HEK293T (cell line): ENCODE results near the gene BCORL1.

Experiments used
- CTCF ChIA-PET: fragments of 350-600 bp; formaldehyde crosslinking; extraction: SDS; loops from one replicate; lab custom pipeline; 2021; ENCODE audit warnings: antibody characterized with exemption, inconsistent platforms; lab: Yijun Ruan, JAX
- POLR2A ChIA-PET: fragments of 350-600 bp; formaldehyde crosslinking; extraction: SDS; loops from one replicate; lab custom pipeline; 2020; ENCODE audit warnings: antibody characterized with exemption, inconsistent platforms; lab: Yijun Ruan, JAX
- DNase-seq: peaks from one replicate; pipeline ENCODE4 v3.0.0; 2012; ENCODE audit warnings: mixed read lengths; ENCODE audit errors: extremely low spot score
- ARNT ChIP-seq: fragments of 450-650 bp; IDR thresholded peaks from 2 replicates; pipeline ENCODE4 v1.6.1; 2017; ENCODE audit warnings: mild to moderate bottlenecking
- BHLHE40 ChIP-seq: fragments of 450-650 bp; IDR thresholded peaks from 2 replicates; pipeline ENCODE4 v1.6.1; 2016; ENCODE audit warnings: mild to moderate bottlenecking, moderate library complexity, borderline replicate concordance
- CTBP1 ChIP-seq: fragments of 450-650 bp; IDR thresholded peaks from 2 replicates; pipeline ENCODE4 v1.6.1; 2016; ENCODE audit warnings: borderline replicate concordance
- ELF4 ChIP-seq: fragments of 450-650 bp; IDR thresholded peaks from 2 replicates; pipeline ENCODE4 v1.6.1; 2017; ENCODE audit warnings: antibody characterized with exemption
- FOXA1 ChIP-seq: fragments of 450-650 bp; IDR thresholded peaks from 2 replicates; pipeline ENCODE4 v1.6.1; 2016; ENCODE audit warnings: mild to moderate bottlenecking
- FOXK2 ChIP-seq: fragments of 450-650 bp; IDR thresholded peaks from 2 replicates; pipeline ENCODE4 v1.6.1; 2016; ENCODE audit warnings: mild to moderate bottlenecking
- FOXM1 ChIP-seq: fragments of 450-650 bp; IDR thresholded peaks from 2 replicates; pipeline ENCODE4 v1.6.1; 2017; ENCODE audit warnings: mild to moderate bottlenecking, borderline replicate concordance
- HDGF ChIP-seq: fragments of 450-650 bp; IDR thresholded peaks from 2 replicates; pipeline ENCODE4 v1.6.1; 2017; ENCODE audit warnings: antibody characterized with exemption, borderline replicate concordance
- L3MBTL2 ChIP-seq: fragments of 450-650 bp; conservative IDR thresholded peaks from 2 replicates; pipeline ENCODE4 v1.6.1; 2016; ENCODE audit warnings: mild to moderate bottlenecking
- LEF1 ChIP-seq: fragments of 450-650 bp; IDR thresholded peaks from 2 replicates; pipeline ENCODE4 v1.6.1; 2017; ENCODE audit warnings: mild to moderate bottlenecking, borderline replicate concordance
- NFRKB ChIP-seq: fragments of 450-650 bp; IDR thresholded peaks from 2 replicates; pipeline ENCODE4 v1.6.1; 2016; ENCODE audit warnings: mild to moderate bottlenecking, moderate library complexity
- SP1 ChIP-seq: fragments of 450-650 bp; IDR thresholded peaks from 2 replicates; pipeline ENCODE4 v1.6.1; 2017
- SUZ12 ChIP-seq: fragments of 450-650 bp; IDR thresholded peaks from 2 replicates; pipeline ENCODE4 v1.6.1; 2016; ENCODE audit warnings: mild to moderate bottlenecking
- TARDBP ChIP-seq: fragments of 450-650 bp; IDR thresholded peaks from 2 replicates; pipeline ENCODE4 v1.6.1; 2016
- ZNF384 ChIP-seq: fragments of 450-650 bp; IDR thresholded peaks from 2 replicates; pipeline ENCODE4 v1.6.1; 2016
- TF ChIP-seq, protein P1 (sequence below): fragments of 450-650 bp; IDR thresholded peaks from 2 replicates; pipeline ENCODE4 v1.6.1; 2016

Gene BCORL1

DNA sequence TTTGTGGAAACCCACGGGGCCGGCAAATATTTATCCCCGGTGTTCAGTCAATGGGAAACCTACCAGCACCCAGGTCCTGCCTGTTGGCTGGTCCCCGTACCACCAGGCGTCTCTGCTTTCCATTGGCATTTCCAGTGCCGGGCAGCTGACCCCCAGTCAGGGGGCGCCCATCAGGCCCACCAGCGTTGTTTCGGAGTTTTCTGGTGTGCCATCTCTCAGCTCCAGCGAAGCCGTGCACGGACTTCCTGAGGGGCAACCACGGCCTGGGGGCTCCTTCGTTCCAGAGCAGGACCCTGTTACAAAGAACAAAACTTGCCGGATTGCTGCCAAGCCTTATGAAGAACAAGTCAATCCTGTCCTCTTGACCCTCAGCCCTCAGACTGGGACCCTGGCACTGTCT lies 32.7 kb downstream of the BCORL1 start:
- CTCF ChIA-PET = interaction anchor here (0.5 kb wide), 1 partner anchor 14 kb away, joined by 6 read pairs; no protein-coding TSS in a partner anchor

DNA sequence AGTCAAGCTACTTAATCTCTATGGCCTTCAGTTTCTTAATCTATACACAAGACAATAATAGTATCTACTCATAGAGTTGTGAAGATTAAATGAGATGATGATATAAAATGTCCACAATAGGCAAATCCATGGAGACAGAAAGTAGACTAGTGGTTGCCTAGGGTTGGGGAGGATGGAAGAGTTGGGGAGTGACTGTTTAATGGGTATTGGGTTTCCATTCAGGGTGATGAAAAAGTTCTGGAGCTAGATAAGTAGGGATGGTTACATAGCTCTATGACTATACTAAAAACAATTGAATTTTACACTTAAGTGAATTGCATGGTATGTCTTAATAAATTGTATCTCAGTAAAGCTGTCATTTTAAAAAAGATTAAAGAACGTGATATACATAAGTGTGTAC lies 35.7 kb downstream of the BCORL1 start:
- POLR2A ChIA-PET = no interaction called here
- CTCF ChIA-PET = interaction anchor here (0.6 to 2.3 kb wide), 4 partner anchors 10 to 1050 kb away, joined by 3 to 6 read pairs (median 4); no protein-coding TSS in a partner anchor
- DNase-seq = no peak
- TF ChIP-seq BHLHE40 (no peak), FOXA1 (no peak), HDGF (no peak), L3MBTL2 (no peak), ARNT (no peak), ZNF384 (no peak), CTBP1 (no peak), SP1 (no peak), NFRKB (no peak), TARDBP (no peak), FOXM1 (no peak)
- TF ChIP-seq, protein P1, sequence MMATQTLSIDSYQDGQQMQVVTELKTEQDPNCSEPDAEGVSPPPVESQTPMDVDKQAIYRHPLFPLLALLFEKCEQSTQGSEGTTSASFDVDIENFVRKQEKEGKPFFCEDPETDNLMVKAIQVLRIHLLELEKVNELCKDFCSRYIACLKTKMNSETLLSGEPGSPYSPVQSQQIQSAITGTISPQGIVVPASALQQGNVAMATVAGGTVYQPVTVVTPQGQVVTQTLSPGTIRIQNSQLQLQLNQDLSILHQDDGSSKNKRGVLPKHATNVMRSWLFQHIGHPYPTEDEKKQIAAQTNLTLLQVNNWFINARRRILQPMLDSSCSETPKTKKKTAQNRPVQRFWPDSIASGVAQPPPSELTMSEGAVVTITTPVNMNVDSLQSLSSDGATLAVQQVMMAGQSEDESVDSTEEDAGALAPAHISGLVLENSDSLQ = no peak

More for the DNA sequence above, 32.7 kb downstream of the BCORL1 start:
- no peak for DNase-seq
- POLR2A ChIA-PET = no interaction called here
- TF ChIP-seq LEF1 (no peak), NFRKB (no peak), TARDBP (no peak), FOXM1 (no peak), SP1 (no peak), ARNT (no peak), ELF4 (no peak), FOXK2 (no peak), ZNF384 (no peak), BHLHE40 (no peak), FOXA1 (no peak), L3MBTL2 (no peak)
- TF ChIP-seq, protein P1 = no peak

DNA sequence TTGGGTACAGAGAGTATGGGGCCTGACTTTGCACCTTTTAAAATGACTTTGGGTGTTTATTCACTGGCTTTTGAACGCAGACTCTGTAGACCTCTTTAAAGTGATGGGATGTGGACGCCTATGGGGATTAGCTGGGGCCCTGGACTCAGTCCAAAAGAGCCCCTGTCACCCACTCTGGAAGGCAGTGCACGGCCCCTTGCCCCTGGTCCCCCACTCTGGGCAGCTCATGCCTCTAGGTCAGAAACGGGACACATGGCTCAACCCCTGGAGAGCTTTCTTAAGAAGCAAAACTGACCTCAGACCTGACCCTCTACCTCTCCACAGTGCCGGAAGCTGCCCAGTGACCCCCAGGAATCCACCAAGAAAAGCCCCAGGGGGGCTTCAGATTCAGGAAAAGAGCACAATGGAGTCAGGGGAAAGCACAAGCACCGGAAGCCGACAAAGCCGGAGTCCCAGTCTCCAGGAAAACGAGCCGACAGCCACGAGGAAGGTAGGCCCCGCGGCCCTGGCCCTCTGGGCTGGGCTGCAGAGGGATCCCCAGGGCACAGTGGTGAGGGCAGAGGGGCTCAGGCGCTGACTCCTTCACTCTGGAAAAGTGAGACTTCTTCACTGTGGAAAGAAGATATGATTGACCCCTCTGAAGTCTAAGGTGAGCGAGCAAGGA lies 38.4 kb downstream of the BCORL1 start:
- no peak for TF ChIP-seq BHLHE40
- TF ChIP-seq ARNT = no peak
- TF ChIP-seq LEF1 = no peak
- TF ChIP-seq ELF4 = no peak
- TF ChIP-seq L3MBTL2 = no peak
- TF ChIP-seq CTBP1 = no peak
- TF ChIP-seq, protein P1 = no peak
- no peak for TF ChIP-seq FOXA1
- TF ChIP-seq TARDBP = no peak
- no peak for TF ChIP-seq SUZ12
- TF ChIP-seq HDGF = no peak
- TF ChIP-seq NFRKB = no peak
- TF ChIP-seq ZNF384 = no peak
- no peak for TF ChIP-seq SP1
- TF ChIP-seq FOXM1 = no peak
- no peak for TF ChIP-seq FOXK2
- no peak for DNase-seq
- POLR2A ChIA-PET = no interaction called here
- CTCF ChIA-PET = no interaction called here

DNA sequence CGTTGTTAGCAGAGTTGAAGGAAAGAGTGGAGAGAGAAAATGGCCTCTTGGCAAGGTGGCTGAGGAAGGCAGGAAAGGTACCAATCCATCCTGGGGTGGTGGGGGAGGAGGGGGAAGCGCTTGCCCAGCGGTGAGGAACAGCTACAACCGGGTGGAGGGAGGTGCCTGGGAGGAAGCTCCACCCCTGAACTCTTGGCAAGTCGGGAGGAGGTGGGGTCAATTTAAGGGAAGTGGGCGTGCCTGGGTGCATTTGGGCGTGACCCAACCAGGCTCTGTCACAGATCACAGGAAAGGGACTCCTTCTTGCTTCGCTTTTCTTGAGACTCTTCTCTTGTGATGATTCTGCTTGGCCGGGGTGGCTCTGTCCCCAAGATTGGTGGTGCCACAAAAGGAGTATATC lies 41.7 kb downstream of the BCORL1 start:
- ChIA-PET POLR2A (interaction anchor here (0.8 to 2.1 kb wide), 2 partner anchors 93 to 118 kb away, joined by 3 to 8 read pairs; partner anchors contain the start of gene UTP14A), CTCF (interaction anchor here (0.7 to 2.8 kb wide), 3 partner anchors 35 to 99 kb away, joined by 3 to 9 read pairs (median 3); no protein-coding TSS in a partner anchor)
- DNase-seq = peak; percentile 73
- TF ChIP-seq FOXK2 (no peak), ARNT (no peak), CTBP1 (no peak), FOXM1 (no peak), L3MBTL2 (no peak), ZNF384 (no peak), FOXA1 (no peak), HDGF (no peak)

DNA sequence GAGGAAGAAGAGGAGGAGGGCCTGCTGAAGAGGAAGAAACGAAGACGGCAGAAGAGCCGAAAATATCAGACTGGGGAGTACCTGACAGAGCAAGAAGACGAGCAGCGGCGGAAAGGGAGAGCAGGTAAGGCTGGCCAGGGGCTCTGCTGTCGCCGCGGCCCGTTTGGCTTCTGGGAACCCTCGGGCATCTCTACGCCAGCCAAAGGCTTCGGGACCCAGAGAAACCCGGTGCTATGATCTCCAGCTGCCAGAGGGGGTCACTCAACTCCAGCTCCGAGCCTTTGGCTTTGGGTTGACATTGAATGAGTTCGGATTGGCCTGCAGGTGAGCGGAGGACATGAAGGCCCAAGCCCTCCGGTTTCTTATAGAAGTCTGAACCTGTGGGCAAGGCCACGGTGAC lies 42.8 kb downstream of the BCORL1 start:
- CTCF ChIA-PET = interaction anchor here (0.7 to 2.8 kb wide), 2 partner anchors 100 to 231 kb away, joined by 3 to 9 read pairs; no protein-coding TSS in a partner anchor
- TF ChIP-seq ZNF384 = no peak
- no peak for TF ChIP-seq FOXK2
- TF ChIP-seq ARNT = no peak
- TF ChIP-seq BHLHE40 = no peak
- TF ChIP-seq FOXM1 = no peak
- no peak for TF ChIP-seq FOXA1
- no peak for TF ChIP-seq LEF1
- TF ChIP-seq CTBP1 = no peak
- TF ChIP-seq NFRKB = no peak
- TF ChIP-seq TARDBP = no peak
- TF ChIP-seq HDGF = no peak
- TF ChIP-seq L3MBTL2 = no peak
- no peak for TF ChIP-seq SP1
- no peak for TF ChIP-seq ELF4
- TF ChIP-seq, protein P1 = no peak
- no peak for TF ChIP-seq SUZ12
- POLR2A ChIA-PET = interaction anchor here (2.1 kb wide), 1 partner anchor 94 kb away, joined by 8 read pairs; no protein-coding TSS in a partner anchor
- peak; percentile 31 for DNase-seq
